Panc1 (cell line): ENCODE results near the gene CALHM1.

Experiments used
- TF ChIP-seq, protein P1 (sequence below), 2 experiments: IDR thresholded peaks; 2 replicates each; pipeline ENCODE4 v1.6.1; 2011 to 2012; ENCODE audit warnings: low read depth in 2 of 2, control low read depth in 1 of 2, low read length in 1 of 2, mild to moderate bottlenecking in 1 of 2, moderate library complexity in 1 of 2; ENCODE audit not compliant: insufficient read depth in 1 of 2
- TF ChIP-seq, protein P2 (sequence below): fragments of 450-650 bp; IDR thresholded peaks from 2 replicates; pipeline ENCODE4 v1.5.1; 2017; ENCODE audit warnings: mild to moderate bottlenecking

DNA sequence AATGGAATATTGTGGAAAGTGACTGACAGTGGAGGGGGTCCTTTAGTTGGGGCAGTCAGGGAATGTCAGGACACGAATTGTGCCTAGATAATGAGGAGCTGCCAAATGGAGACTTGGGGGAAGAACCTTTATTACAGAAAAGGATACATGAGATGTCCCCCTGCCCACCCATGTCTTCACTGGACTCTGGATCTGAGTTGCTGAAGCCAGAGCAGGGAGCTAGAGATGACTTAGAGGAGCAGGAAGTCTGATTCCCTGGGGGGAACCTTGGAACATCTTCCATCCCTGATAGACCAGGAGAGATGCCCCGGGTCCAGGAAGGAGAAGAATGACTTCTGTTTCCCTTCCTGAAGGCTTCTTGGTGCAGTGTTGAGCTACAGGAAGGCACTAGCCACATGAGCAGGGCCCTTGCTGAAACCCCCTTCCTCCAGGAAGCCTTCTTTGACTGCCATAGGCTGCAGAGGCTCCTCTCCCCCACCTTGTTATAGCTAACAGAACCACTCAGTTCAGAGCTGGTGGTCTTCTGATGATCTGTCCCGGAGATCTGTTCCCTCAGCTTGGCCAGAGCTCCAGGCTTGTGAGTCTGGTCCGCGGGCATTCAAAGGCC lies 34.1 kb upstream of the CALHM1 start:
- TF ChIP-seq, protein P1, sequence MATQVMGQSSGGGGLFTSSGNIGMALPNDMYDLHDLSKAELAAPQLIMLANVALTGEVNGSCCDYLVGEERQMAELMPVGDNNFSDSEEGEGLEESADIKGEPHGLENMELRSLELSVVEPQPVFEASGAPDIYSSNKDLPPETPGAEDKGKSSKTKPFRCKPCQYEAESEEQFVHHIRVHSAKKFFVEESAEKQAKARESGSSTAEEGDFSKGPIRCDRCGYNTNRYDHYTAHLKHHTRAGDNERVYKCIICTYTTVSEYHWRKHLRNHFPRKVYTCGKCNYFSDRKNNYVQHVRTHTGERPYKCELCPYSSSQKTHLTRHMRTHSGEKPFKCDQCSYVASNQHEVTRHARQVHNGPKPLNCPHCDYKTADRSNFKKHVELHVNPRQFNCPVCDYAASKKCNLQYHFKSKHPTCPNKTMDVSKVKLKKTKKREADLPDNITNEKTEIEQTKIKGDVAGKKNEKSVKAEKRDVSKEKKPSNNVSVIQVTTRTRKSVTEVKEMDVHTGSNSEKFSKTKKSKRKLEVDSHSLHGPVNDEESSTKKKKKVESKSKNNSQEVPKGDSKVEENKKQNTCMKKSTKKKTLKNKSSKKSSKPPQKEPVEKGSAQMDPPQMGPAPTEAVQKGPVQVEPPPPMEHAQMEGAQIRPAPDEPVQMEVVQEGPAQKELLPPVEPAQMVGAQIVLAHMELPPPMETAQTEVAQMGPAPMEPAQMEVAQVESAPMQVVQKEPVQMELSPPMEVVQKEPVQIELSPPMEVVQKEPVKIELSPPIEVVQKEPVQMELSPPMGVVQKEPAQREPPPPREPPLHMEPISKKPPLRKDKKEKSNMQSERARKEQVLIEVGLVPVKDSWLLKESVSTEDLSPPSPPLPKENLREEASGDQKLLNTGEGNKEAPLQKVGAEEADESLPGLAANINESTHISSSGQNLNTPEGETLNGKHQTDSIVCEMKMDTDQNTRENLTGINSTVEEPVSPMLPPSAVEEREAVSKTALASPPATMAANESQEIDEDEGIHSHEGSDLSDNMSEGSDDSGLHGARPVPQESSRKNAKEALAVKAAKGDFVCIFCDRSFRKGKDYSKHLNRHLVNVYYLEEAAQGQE (IDR thresholded peaks at IDR 0.05; ENCODE audit: insufficient read depth in 1 of 2, low read depth in 2 of 2, low read length in 1 of 2): no peak
- TF ChIP-seq, protein P2, sequence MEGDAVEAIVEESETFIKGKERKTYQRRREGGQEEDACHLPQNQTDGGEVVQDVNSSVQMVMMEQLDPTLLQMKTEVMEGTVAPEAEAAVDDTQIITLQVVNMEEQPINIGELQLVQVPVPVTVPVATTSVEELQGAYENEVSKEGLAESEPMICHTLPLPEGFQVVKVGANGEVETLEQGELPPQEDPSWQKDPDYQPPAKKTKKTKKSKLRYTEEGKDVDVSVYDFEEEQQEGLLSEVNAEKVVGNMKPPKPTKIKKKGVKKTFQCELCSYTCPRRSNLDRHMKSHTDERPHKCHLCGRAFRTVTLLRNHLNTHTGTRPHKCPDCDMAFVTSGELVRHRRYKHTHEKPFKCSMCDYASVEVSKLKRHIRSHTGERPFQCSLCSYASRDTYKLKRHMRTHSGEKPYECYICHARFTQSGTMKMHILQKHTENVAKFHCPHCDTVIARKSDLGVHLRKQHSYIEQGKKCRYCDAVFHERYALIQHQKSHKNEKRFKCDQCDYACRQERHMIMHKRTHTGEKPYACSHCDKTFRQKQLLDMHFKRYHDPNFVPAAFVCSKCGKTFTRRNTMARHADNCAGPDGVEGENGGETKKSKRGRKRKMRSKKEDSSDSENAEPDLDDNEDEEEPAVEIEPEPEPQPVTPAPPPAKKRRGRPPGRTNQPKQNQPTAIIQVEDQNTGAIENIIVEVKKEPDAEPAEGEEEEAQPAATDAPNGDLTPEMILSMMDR: no peak
